ENCODE data around the gene PTBP1.
A peak's percentile ranks its signal among the peaks of the same experiment; 100 is the strongest.

The PTBP1 gene

GRCh38 chr19:796692-797527 lies at the start of gene PTBP1:
PTBP1 (plus strand) TSS chr19:797452; CDS start chr19:797498, 46 bp downstream.
- no CpG with 5 or more reads among the region's 83 CpGs for WGBS (ENCODE audit: insufficient coverage, insufficient read length)
- peak; percentile 100 for DNase-seq (ENCODE audit: low read depth, low spot score)
- no peaks in the 10 kb centered on the region for H3K9me3 ChIP-seq (ENCODE audit: control insufficient read depth, insufficient read depth, low read length)
- no peak within 1 kb of the TSS for H3K27ac ChIP-seq (ENCODE audit: low read length)
- H3K4me3 ChIP-seq (ENCODE audit: low read length) = peak within 1 kb of the TSS; percentile 97
- peaks cover 10% of the 10 kb centered on the region for H3K4me1 ChIP-seq (ENCODE audit: control insufficient read depth, insufficient read depth, low read length)
- H3K36me3 ChIP-seq (ENCODE audit: control insufficient read depth, insufficient read depth, low read length) = peaks cover 22% of the 10 kb centered on the region
- H3K27me3 ChIP-seq (ENCODE audit: control insufficient read depth, insufficient read depth, low read length) = no peaks in the 10 kb centered on the region

DNA sequence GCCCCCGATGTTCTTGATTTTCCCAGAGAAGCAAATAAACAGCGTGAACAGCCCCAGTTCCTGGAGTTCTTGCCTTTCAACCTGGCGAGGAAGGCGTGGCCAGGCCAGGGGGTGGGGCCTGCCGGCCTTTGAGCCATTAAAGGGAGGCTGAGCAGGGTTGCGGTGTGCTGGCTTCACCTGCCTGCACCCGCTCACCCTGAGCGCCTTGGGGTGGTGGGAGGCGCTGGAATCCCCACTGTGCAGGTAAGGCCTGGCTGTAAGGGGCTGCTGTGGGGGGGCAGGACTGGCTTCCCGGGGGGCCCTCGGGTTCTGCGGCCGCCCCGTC lies 49.0 kb upstream of the PTBP1 start:
- H3K27ac ChIP-seq (ENCODE audit: low read length) = no peak overlapping the region
- no peak overlapping the region for H3K4me3 ChIP-seq (ENCODE audit: low read length)
- no peaks in the 10 kb centered on the region for H3K27me3 ChIP-seq (ENCODE audit: control insufficient read depth, insufficient read depth, low read length)
- H3K36me3 ChIP-seq (ENCODE audit: control insufficient read depth, insufficient read depth, low read length) = no peaks in the 10 kb centered on the region
- H3K9me3 ChIP-seq (ENCODE audit: control insufficient read depth, insufficient read depth, low read length) = no peaks in the 10 kb centered on the region
- H3K4me1 ChIP-seq (ENCODE audit: control insufficient read depth, insufficient read depth, low read length) = no peaks in the 10 kb centered on the region; the same call in 1 of the 2 replicates
- no CpG with 5 or more reads among the region's 14 CpGs for WGBS (ENCODE audit: insufficient coverage, insufficient read length)
- DNase-seq (ENCODE audit: low read depth, low spot score) = no peak

DNA sequence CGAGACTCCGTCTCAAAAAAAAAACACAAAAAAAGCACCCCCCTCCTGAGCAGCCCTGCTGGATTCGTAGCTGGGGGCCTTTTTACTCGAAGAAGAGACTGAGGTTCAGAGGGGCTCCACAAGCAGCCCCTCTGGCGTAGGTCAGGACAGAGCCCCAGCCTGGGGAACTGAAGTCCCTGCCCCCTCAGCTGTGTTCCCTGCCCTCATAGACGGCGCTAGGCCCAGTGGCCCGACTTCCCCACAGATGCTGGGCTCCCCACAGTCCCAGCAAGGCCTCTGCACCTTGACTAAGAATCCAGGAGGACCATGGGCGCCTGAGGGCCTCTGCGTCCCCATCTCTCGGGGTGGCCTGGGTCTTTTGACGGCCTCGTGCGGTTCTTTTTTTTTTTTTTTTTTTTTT lies 47.4 kb upstream of the PTBP1 start:
- Histone ChIP-seq H3K4me3 (ENCODE audit: low read length) (no peak overlapping the region), H3K9me3 (ENCODE audit: control insufficient read depth, insufficient read depth, low read length) (no peaks in the 10 kb centered on the region), H3K4me1 (ENCODE audit: control insufficient read depth, insufficient read depth, low read length) (no peaks in the 10 kb centered on the region; the same call in 1 of the 2 replicates), H3K27me3 (ENCODE audit: control insufficient read depth, insufficient read depth, low read length) (no peaks in the 10 kb centered on the region), H3K27ac (ENCODE audit: low read length) (no peak overlapping the region), H3K36me3 (ENCODE audit: control insufficient read depth, insufficient read depth, low read length) (no peaks in the 10 kb centered on the region)
- no CpG with 5 or more reads among the region's 14 CpGs for WGBS (ENCODE audit: insufficient coverage, insufficient read length)
- no peak for DNase-seq (ENCODE audit: low read depth, low spot score)

DNA sequence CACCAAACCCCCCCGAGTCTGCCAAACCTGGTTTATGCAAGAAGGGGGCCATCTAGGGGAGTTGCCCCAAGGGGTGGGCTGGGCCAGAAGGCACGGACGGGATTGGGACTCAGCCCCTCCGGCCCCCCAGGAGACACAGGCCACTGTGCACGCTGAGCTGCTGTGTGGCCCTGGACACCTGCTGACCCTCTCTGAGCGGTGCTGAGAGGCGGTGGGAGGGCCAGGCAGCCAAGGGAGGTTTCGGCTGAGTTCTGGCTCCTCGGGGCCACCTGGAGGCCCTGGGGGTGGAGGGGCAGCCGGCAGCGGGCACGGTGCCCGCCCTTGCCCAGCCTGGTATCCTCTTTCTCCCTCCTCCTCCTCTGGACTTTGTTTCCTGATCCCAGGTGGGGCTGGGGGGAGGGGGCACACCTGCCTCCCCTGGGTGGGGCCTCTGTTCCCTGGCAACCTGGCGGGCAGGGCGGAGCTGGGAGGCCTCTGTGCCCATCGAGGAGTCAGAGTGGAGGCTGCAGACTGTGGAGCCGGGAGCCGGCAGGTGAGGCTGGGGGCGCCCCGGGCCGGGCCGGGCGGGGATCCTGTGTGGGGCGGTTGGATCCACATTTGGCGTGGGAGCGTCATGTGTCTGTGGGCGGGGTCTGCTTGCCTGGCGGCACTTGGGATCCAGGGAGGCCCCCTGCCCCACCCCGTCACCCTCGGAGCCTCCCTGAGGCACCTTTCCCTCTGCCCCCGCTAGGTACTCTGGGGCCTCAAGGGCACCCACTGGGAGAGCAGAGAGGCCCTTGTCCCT lies 46.4 kb upstream of the PTBP1 start, which contains the start of gene MISP:
Gene MISP (plus strand): TSS at position 473 of the 784 bp plus-strand sequence. CDS start 5,835 bp downstream, outside the sequence.
- Histone ChIP-seq H3K4me3 (ENCODE audit: low read length) (no peak within 1 kb of the TSS), H3K9me3 (ENCODE audit: control insufficient read depth, insufficient read depth, low read length) (no peaks in the 10 kb centered on the region), H3K4me1 (ENCODE audit: control insufficient read depth, insufficient read depth, low read length) (no peaks in the 10 kb centered on the region; the same call in 1 of the 2 replicates), H3K36me3 (ENCODE audit: control insufficient read depth, insufficient read depth, low read length) (no peaks in the 10 kb centered on the region), H3K27me3 (ENCODE audit: control insufficient read depth, insufficient read depth, low read length) (no peaks in the 10 kb centered on the region), H3K27ac (ENCODE audit: low read length) (no peak within 1 kb of the TSS)
- WGBS (ENCODE audit: insufficient coverage, insufficient read length) = no CpG with 5 or more reads among the region's 31 CpGs
- no peak for DNase-seq (ENCODE audit: low read depth, low spot score)

DNA sequence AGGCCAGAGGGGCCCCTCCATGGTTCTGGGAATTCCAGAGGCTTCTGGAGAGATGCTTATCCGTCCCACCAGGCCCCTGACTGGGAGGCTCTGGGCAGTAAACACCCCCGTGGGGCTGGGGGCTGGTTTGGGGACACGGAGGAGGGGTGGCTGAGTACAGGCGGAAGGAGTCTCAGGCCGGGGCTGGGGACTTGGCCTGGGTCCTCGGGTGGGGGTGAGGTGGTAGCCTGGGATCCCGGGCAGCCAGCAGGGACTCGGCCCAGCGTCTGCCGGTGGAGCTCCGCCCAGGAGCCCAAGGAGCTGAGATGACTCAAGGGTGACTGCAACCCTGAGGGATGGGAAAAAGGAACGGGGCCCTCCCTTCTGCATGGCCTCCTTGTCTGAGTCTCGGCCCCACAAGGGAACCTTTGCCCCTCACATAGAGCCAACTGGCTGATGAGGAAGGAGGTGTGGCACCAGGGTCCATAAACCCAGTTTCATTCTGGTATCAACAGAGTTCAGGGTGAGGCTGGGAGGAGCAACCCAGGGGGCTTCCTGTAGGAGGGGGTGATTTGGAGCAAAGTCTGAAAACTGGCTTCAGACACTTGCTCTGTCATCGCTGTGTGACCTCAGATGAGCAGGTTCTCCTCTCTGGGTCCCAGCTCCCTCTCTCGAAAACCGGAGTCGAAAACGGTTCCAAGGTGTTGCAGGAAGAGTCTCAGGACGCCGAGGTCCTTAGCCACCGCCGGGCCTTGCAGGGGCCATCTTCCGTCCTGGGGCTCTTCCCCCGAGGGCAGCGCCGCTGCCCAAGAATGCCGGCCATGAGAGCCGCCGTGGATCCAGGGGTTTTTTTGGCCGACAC lies 45.5 kb upstream of the PTBP1 start:
- Histone ChIP-seq H3K27ac (ENCODE audit: low read length) (no peak overlapping the region), H3K4me1 (ENCODE audit: control insufficient read depth, insufficient read depth, low read length) (no peaks in the 10 kb centered on the region; the same call in 1 of the 2 replicates), H3K36me3 (ENCODE audit: control insufficient read depth, insufficient read depth, low read length) (no peaks in the 10 kb centered on the region), H3K9me3 (ENCODE audit: control insufficient read depth, insufficient read depth, low read length) (no peaks in the 10 kb centered on the region), H3K27me3 (ENCODE audit: control insufficient read depth, insufficient read depth, low read length) (no peaks in the 10 kb centered on the region), H3K4me3 (ENCODE audit: low read length) (no peak overlapping the region)
- no peak for DNase-seq (ENCODE audit: low read depth, low spot score)
- WGBS (ENCODE audit: insufficient coverage, insufficient read length) = no CpG with 5 or more reads among the region's 30 CpGs

GRCh38 chr19:752652-753517 lies 44.4 kb upstream of the PTBP1 start:
- Histone ChIP-seq H3K4me1 (ENCODE audit: control insufficient read depth, insufficient read depth, low read length) (no peaks in the 10 kb centered on the region; the same call in 1 of the 2 replicates), H3K27me3 (ENCODE audit: control insufficient read depth, insufficient read depth, low read length) (no peaks in the 10 kb centered on the region), H3K9me3 (ENCODE audit: control insufficient read depth, insufficient read depth, low read length) (no peaks in the 10 kb centered on the region), H3K4me3 (ENCODE audit: low read length) (no peak overlapping the region), H3K36me3 (ENCODE audit: control insufficient read depth, insufficient read depth, low read length) (no peaks in the 10 kb centered on the region), H3K27ac (ENCODE audit: low read length) (no peak overlapping the region)
- no CpG with 5 or more reads among the region's 39 CpGs for WGBS (ENCODE audit: insufficient coverage, insufficient read length)
- DNase-seq (ENCODE audit: low read depth, low spot score) = no peak

DNA sequence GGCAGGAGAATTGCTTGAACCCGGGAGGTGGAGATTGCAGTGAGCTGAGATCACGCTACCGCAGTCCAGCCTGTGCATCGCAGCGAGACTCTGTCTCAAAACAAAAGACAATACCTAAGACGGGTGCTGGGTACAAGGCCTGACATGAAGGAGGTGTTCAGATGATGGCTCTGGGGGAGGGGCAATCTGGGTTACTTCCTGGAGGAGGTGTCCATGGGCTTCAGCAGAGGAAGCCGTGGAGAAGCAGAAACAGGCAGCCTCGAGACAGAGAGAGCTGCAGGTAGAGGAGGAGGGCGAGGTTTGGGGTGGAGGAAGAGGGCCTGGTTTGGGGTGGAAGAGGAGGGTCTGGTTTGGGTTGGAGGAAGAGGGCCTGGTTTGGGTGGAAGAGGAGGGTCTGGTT lies 42.7 kb upstream of the PTBP1 start:
- DNase-seq (ENCODE audit: low read depth, low spot score) = no peak
- Histone ChIP-seq H3K4me1 (ENCODE audit: control insufficient read depth, insufficient read depth, low read length) (no peaks in the 10 kb centered on the region; the same call in 1 of the 2 replicates), H3K27ac (ENCODE audit: low read length) (no peak overlapping the region), H3K4me3 (ENCODE audit: low read length) (no peak overlapping the region), H3K9me3 (ENCODE audit: control insufficient read depth, insufficient read depth, low read length) (no peaks in the 10 kb centered on the region), H3K27me3 (ENCODE audit: control insufficient read depth, insufficient read depth, low read length) (no peaks in the 10 kb centered on the region), H3K36me3 (ENCODE audit: control insufficient read depth, insufficient read depth, low read length) (no peaks in the 10 kb centered on the region)
- no CpG with 5 or more reads among the region's 9 CpGs for WGBS (ENCODE audit: insufficient coverage, insufficient read length)

- Histone ChIP-seq H3K4me1 (ENCODE audit: control insufficient read depth, insufficient read depth, low read length) (no peaks in the 10 kb centered on the region; the same call in 1 of the 2 replicates), H3K36me3 (ENCODE audit: control insufficient read depth, insufficient read depth, low read length) (no peaks in the 10 kb centered on the region), H3K9me3 (ENCODE audit: control insufficient read depth, insufficient read depth, low read length) (no peaks in the 10 kb centered on the region), H3K27me3 (ENCODE audit: control insufficient read depth, insufficient read depth, low read length) (no peaks in the 10 kb centered on the region), H3K27ac (ENCODE audit: low read length) (no peak overlapping the region), H3K4me3 (ENCODE audit: low read length) (no peak overlapping the region)
- DNase-seq (ENCODE audit: low read depth, low spot score) = no peak
- no CpG with 5 or more reads among the region's 15 CpGs for WGBS (ENCODE audit: insufficient coverage, insufficient read length)
Observed at GRCh38 chr19:755063-755462, 42.2 kb upstream of the PTBP1 start.

- no peak for DNase-seq (ENCODE audit: low read depth, low spot score)
- H3K27me3 ChIP-seq (ENCODE audit: control insufficient read depth, insufficient read depth, low read length) = no peaks in the 10 kb centered on the region
- H3K9me3 ChIP-seq (ENCODE audit: control insufficient read depth, insufficient read depth, low read length) = no peaks in the 10 kb centered on the region
- H3K4me1 ChIP-seq (ENCODE audit: control insufficient read depth, insufficient read depth, low read length) = no peaks in the 10 kb centered on the region; the same call in 1 of the 2 replicates
- no peak overlapping the region for H3K27ac ChIP-seq (ENCODE audit: low read length)
- H3K4me3 ChIP-seq (ENCODE audit: low read length) = no peak overlapping the region
- no peaks in the 10 kb centered on the region for H3K36me3 ChIP-seq (ENCODE audit: control insufficient read depth, insufficient read depth, low read length)
Observed at GRCh38 chr19:756236-756635, 41.0 kb upstream of the PTBP1 start.
